ENCODE results near the gene FTSJ1. TPM values are rescaled to one million over a fixed set of nuclear protein-coding genes. Genes with fewer than 3 reads are reported as not detected.

FTSJ1 gene
- polyA plus RNA-seq, 3 donors: 36.6 to 44.3 (median 40.4) TPM

GRCh38 chrX:48509619-48510018 is 33.6 kb downstream of the FTSJ1 start:
- peak overlapping the region in 1 of 3 experiments; percentile 72 for H3K4me3 ChIP-seq (replicated peaks in 1 of 3; ENCODE audit: low read depth in 2 of 3, low read length in 3 of 3)
- DNase-seq: no peak
- H3K27ac ChIP-seq (ENCODE audit: low read depth in 1 of 2, low read length in 2 of 2): no peak overlapping the region
- H3K79me2 ChIP-seq (ENCODE audit: insufficient read depth, low read length): no peaks in the 10 kb centered on the region
- intact Hi-C loops (cut with micrococcal nuclease): loop anchor here in 1 of 2 donors (2.0 kb wide), 1 partner anchor 33 kb away; the partner anchor contains the start of gene FTSJ1
- no peaks in the 10 kb centered on the region for H3K36me3 ChIP-seq (replicated peaks in 1 of 2; ENCODE audit: control insufficient read depth in 1 of 2, insufficient read depth in 2 of 2, low read length in 2 of 2)
- peak overlapping the region in 4 of 7 donors; percentile 53 to 75 (median 64) for H3K27ac Mint-ChIP-seq
- H3K4me1 Mint-ChIP-seq: peaks cover 11% of the 10 kb centered on the region
- H3K4me1 ChIP-seq (ENCODE audit: control insufficient read depth in 1 of 2, insufficient read depth in 2 of 2, low read length in 2 of 2): peaks cover 11 to 12% of the 10 kb centered on the region in 2 donors
- H3K27me3 ChIP-seq (ENCODE audit: control insufficient read depth in 2 of 2, insufficient read depth in 2 of 2, low read length in 2 of 2): no peaks in the 10 kb centered on the region
- peak overlapping the region; percentile 95 for H2AFZ ChIP-seq (ENCODE audit: insufficient read depth, low read depth, low read length, poor library complexity, severe bottlenecking)
- H3K9me3 Mint-ChIP-seq: peaks cover 0 to 9% (median 1%) of the 10 kb centered on the region in 7 donors
- H3K36me3 Mint-ChIP-seq: peaks cover 3 to 9% of the 10 kb centered on the region in 2 donors
- H3K4me3 Mint-ChIP-seq: peak overlapping the region; percentile 87 to 88
- no peak for TF ChIP-seq CTCF (IDR thresholded peaks at IDR 0.05)
- peak overlapping the region; percentile 71 for H3K9ac ChIP-seq (ENCODE audit: insufficient read depth, low read length, poor library complexity, severe bottlenecking)
- no peaks in the 10 kb centered on the region for H4K20me1 ChIP-seq (ENCODE audit: insufficient read depth, low read length)
- peaks cover 0 to 5% (median 0%) of the 10 kb centered on the region in 3 donors for H3K27me3 Mint-ChIP-seq (ENCODE audit: low read depth in 3 of 3)
- H3K4me2 ChIP-seq (replicated peaks; ENCODE audit: extremely low read depth, low read length, poor library complexity, severe bottlenecking): peak overlapping the region; percentile 89
- H3K9me3 ChIP-seq (replicated peaks in 1 of 2; ENCODE audit: control insufficient read depth in 1 of 2, insufficient read depth in 1 of 2, low read length in 2 of 2): no peaks in the 10 kb centered on the region
- 79% methylated on average over 11 of the region's 11 CpGs for WGBS (ENCODE audit: insufficient coverage)

GRCh38 chrX:48511560-48511959 is 35.6 kb downstream of the FTSJ1 start:
- no peak overlapping the region for H3K4me2 ChIP-seq (replicated peaks; ENCODE audit: extremely low read depth, low read length, poor library complexity, severe bottlenecking)
- intact Hi-C loops (cut with micrococcal nuclease): no loop called here
- H3K27me3 ChIP-seq (ENCODE audit: control insufficient read depth in 2 of 2, insufficient read depth in 2 of 2, low read length in 2 of 2): no peaks in the 10 kb centered on the region
- H3K27me3 Mint-ChIP-seq (ENCODE audit: low read depth in 3 of 3): peaks cover 0 to 4% (median 0%) of the 10 kb centered on the region in 3 donors
- no peak for TF ChIP-seq CTCF (IDR thresholded peaks at IDR 0.05)
- peaks cover 12 to 24% of the 10 kb centered on the region in 2 donors for H3K36me3 Mint-ChIP-seq
- no peak overlapping the region for H3K4me3 ChIP-seq (replicated peaks in 1 of 3; ENCODE audit: low read depth in 2 of 3, low read length in 3 of 3)
- H3K79me2 ChIP-seq (ENCODE audit: insufficient read depth, low read length): no peaks in the 10 kb centered on the region
- no peak overlapping the region for H3K4me3 Mint-ChIP-seq
- H4K20me1 ChIP-seq (ENCODE audit: insufficient read depth, low read length): no peaks in the 10 kb centered on the region
- peaks cover 11% of the 10 kb centered on the region for H3K4me1 Mint-ChIP-seq
- no peak overlapping the region for H3K27ac ChIP-seq (ENCODE audit: low read depth in 1 of 2, low read length in 2 of 2)
- H3K9me3 ChIP-seq (replicated peaks in 1 of 2; ENCODE audit: control insufficient read depth in 1 of 2, insufficient read depth in 1 of 2, low read length in 2 of 2): no peaks in the 10 kb centered on the region
- DNase-seq: no peak
- 87% methylated on average over 3 of the region's 4 CpGs for WGBS (ENCODE audit: insufficient coverage)
- H3K27ac Mint-ChIP-seq: no peak overlapping the region
- H2AFZ ChIP-seq (ENCODE audit: insufficient read depth, low read depth, low read length, poor library complexity, severe bottlenecking): no peak overlapping the region
- peaks cover 0 to 9% (median 1%) of the 10 kb centered on the region in 7 donors for H3K9me3 Mint-ChIP-seq
- no peak overlapping the region for H3K9ac ChIP-seq (ENCODE audit: insufficient read depth, low read length, poor library complexity, severe bottlenecking)
- H3K36me3 ChIP-seq (replicated peaks in 1 of 2; ENCODE audit: control insufficient read depth in 1 of 2, insufficient read depth in 2 of 2, low read length in 2 of 2): no peaks in the 10 kb centered on the region
- H3K4me1 ChIP-seq (ENCODE audit: control insufficient read depth in 1 of 2, insufficient read depth in 2 of 2, low read length in 2 of 2): peaks cover 11 to 12% of the 10 kb centered on the region in 2 donors

Measured in CD14-positive monocyte (primary cell).